Activated CD8-positive, alpha-beta memory T cell treated with anti-CD3 and anti-CD28 coated beads for 48 hours (primary cell): Measurements from ENCODE around the gene RGS7BP.

Experiments used
- DNase-seq, 3 experiments: peaks; one replicate each; pipeline ENCODE4 v3.0.0-alpha.2; 2020; ENCODE audit warnings: low read depth in 2 of 3, low spot score in 2 of 3

The RGS7BP gene

DNA sequence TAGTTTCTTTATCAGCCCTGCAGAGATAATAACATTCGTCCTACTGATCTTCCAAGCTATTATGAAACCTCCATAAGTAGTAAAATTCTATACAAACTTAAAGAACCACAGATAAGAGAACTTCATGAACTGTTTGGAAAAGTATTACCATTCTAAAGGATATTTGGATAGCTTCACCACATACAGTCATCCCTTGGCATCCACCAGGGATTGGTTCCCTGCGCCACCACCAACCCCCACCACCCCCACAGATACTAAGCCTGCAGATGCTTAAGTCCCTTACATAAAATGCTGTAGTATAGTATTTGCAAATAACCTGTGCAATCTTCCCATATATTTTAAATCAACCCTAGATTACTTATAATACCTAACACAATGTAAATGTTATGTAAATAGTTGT is 123.1 kb downstream of the RGS7BP start:
- DNase-seq: no peak

GRCh38 chr5:64629841-64630240 is 124.0 kb downstream of the RGS7BP start:
- DNase-seq: no peak

- DNase-seq: no peak
These were observed 126.4 kb downstream of the RGS7BP start for GRCh38 chr5:64632251-64632650.

GRCh38 chr5:64634997-64635686 is 129.3 kb downstream of the RGS7BP start:
- no peak for DNase-seq

DNA sequence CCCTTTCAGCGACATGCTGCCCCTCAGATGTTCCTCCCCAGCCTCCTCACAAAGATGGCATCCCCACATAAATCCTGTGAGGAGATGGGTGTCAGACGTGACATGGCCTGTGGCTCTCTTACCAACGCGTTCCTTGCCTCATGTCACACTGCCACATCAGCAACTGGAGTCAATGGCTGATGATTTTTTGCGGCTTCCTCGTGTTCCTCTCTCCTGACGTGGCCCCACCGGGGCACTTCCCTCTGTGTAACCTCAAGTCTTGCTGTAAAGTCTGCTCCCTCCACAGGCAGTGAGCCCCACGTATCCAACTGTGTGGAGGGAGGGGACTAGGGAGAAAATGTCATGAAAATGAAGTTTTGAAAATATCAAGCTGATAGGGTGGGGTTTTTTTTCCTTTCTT is 131.3 kb downstream of the RGS7BP start:
- DNase-seq: no peak

- no peak for DNase-seq
These were observed 132.1 kb downstream of the RGS7BP start for GRCh38 chr5:64637837-64638443.

- no peak for DNase-seq
These were observed 139.0 kb downstream of the RGS7BP start for GRCh38 chr5:64644831-64645230.

DNA sequence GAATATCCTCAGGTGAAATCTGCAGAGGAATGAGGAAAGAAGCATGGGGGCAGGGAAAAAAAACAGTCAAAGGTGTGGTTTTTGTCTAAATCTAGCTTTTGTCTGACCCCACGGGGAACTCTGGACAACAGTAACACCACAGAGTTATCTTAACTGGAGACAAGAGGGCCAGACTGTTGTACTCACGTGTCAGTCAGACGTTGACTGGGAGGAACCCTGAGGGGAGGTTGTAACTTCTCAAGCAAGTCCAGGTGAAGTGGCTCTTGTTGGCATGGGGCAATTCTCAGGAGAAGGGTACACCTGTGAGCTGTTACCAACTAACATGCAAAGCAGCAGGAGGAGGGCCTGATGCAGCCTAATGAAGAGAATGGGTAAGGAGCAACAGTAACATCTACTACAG is 140.4 kb downstream of the RGS7BP start:
- DNase-seq: no peak

- no peak for DNase-seq
These were observed 143.7 kb downstream of the RGS7BP start for GRCh38 chr5:64649512-64649911.

GRCh38 chr5:64653766-64654560 is 148.1 kb downstream of the RGS7BP start:
- DNase-seq: no peak

DNA sequence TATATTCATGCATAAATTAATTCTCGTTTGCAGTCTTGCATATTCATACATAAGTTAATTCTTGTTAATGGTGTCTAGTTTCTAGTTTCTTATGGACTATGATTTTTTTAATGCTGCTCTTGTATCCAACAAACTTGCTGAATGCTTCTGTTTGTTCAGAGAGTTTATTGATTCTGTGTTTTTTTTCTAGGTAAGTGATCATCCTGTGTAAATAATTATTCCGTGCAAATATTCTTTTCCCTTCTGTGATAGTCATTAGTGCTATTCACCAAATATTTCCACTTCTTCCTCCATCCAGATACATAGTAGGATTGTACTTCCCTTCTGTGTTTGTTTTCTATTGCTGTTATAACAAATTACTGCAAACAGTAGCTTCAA is 148.7 kb downstream of the RGS7BP start:
- DNase-seq: no peak

DNA sequence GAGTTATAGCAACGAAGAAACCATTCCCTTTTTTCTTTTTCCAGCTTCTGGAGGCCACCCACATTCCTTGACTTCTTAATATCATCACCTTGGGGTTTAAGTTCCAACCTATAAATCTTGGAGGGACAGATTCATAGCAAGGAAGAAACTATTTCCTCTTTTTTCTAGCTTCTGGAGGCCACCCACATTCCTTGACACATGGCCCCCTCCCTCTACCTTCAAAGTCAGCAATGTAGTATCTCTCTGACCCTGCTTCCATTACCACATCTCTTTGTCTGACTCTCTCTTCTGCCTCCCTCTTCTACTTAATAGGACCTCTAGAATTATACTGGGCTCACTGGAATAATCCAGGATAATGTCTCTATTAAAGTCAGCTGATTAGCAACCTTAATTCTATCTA is 149.8 kb downstream of the RGS7BP start:
- DNase-seq: no peak

DNA sequence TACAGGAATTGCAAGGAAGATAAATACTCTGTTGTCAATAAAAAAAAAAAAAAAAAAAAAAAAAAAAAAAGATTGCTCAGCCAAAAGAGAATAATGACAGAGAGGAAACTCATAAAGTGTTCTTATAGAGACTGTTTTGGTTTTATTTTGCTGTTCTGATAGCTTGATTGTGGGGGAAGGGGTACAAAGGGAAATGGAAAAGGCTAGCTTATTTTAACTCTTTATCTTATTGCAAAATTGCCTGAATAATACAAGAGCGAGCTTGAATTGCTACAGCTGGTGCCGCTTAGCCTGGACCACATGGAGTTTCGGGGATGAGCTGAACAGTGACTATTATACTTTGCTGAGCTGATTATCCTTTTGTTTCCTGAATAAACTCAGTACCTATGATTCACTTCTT is 153.5 kb downstream of the RGS7BP start:
- DNase-seq: no peak
